K562 (cell line): ENCODE results near the gene BTF3L4. TPM values are rescaled to one million over a fixed set of nuclear protein-coding genes. Genes with fewer than 3 reads are reported as not detected.

Experiments
- GTF3C2 ChIP-seq: IDR thresholded peaks from 3 replicates; pipeline ENCODE4 v1.6.1; 2011; ENCODE audit warnings: borderline replicate concordance, mild to moderate bottlenecking, moderate library complexity; ENCODE audit not compliant: insufficient read length; ENCODE audit errors: extremely low read depth
- HDAC1 ChIP-seq, 2 experiments: fragments of 450-650 bp; IDR thresholded peaks; 2 replicates each; pipeline ENCODE4 v1.6.1; 2016 to 2017; ENCODE audit warnings: inconsistent platforms in 1 of 2, mild to moderate bottlenecking in 1 of 2, moderate library complexity in 1 of 2
- HMG20A ChIP-seq: fragments of 450-650 bp; formaldehyde crosslinking; conservative IDR thresholded peaks from 2 replicates; pipeline ENCODE4 v1.4.0; 2020; ENCODE audit warnings: mild to moderate bottlenecking, mixed read lengths
- REST ChIP-seq, 2 experiments: fragments of 450-650 bp; formaldehyde crosslinking in 1 of 2; IDR thresholded peaks; 2 replicates each; pipeline versions ENCODE4 v1.4.0 to v1.6.1; 2014 to 2020; ENCODE audit warnings: mild to moderate bottlenecking in 2 of 2, borderline replicate concordance in 1 of 2, low read depth in 1 of 2
- TEAD4 ChIP-seq, 2 experiments: sonication (generic) in 1 of 2; formaldehyde crosslinking in 1 of 2; IDR thresholded peaks; 2 replicates each; pipeline versions ENCODE4 v1.6.1 to v1.8.0; 2012 to 2022; ENCODE audit warnings: borderline replicate concordance in 1 of 2, inconsistent platforms in 1 of 2, low read length in 1 of 2, mild to moderate bottlenecking in 1 of 2, missing genetic modification reagents in 1 of 2
- TOE1 ChIP-seq, 2 experiments: fragments of 450-650 bp in 1 of 2; sonication (generic) in 1 of 2; formaldehyde crosslinking in 1 of 2; IDR thresholded peaks; 2 replicates each; pipeline versions ENCODE4 v1.7.1 to v1.8.0; 2016 to 2022; ENCODE audit warnings: borderline replicate concordance in 2 of 2, mild to moderate bottlenecking in 2 of 2, antibody characterized with exemption in 1 of 2, inconsistent platforms in 1 of 2, low read depth in 1 of 2, missing genetic modification reagents in 1 of 2, moderate library complexity in 1 of 2
- ZKSCAN3 ChIP-seq: fragments of 250-450 bp; sonication (Bioruptor Pico); IDR thresholded peaks from 2 replicates; pipeline ENCODE4 v1.4.0; 2020
- polyA plus RNA-seq, 8 experiments: library from polyadenylated mRNA; depleted of rRNA in 4 of 8; stranded (reverse) in 5 of 8; unstranded in 3 of 8; fragments of >200 nt; fragmentation: Nextera tagmentation in 2 of 8; fragmentation: Illumina TruSeq in 1 of 8; extraction: Ambion mirVana in 2 of 8; extraction: Trizol in 1 of 8; gene quantifications; 2 replicates each; pipeline versions ENCODE4 v1.2.1 to v1.2.3, GENCODE V29; 2011 to 2014; ENCODE audit warnings: inconsistent platforms in 1 of 8, missing spikeins in 1 of 8
- total RNA-seq, 7 experiments: library from RNA; depleted of rRNA in 6 of 7; stranded (reverse); fragments of >200 nt in 6 of 7; fragmentation: Illumina TruSeq in 2 of 7; extraction: Trizol in 2 of 7; gene quantifications; 2 replicates each; pipeline versions ENCODE4 v1.2.1 to v1.2.3, GENCODE V29; 2011 to 2021; ENCODE audit warnings: low replicate concordance in 1 of 7

The BTF3L4 gene
- total and polyA plus RNA-seq, 9 of the 15 experiments (the other 6 are each of a cell fraction or from before 2014, with no cell fraction given), result 40.1 to 106 (median 88.8) TPM

GRCh38 chr1:52054496-52055065, 1.5 kb upstream of the BTF3L4 start (continued):
- no peak for TF ChIP-seq REST (IDR thresholded peaks at IDR 0.05; ENCODE audit: borderline replicate concordance)
- no peak for TF ChIP-seq REST (CRISPR knock-in tag; IDR thresholded peaks at IDR 0.05; ENCODE audit: low read depth)
- 0 out of 4 replicates have a peak, but pooled peaks of 1 of the 2 experiments have one; percentile 25 for TF ChIP-seq HDAC1 (IDR thresholded peaks at IDR 0.05)
- peak; percentile 51; the same call in 1 of the 2 replicates for TF ChIP-seq TEAD4 (IDR thresholded peaks at IDR 0.05; ENCODE audit: low read length)
- no peak for TF ChIP-seq TEAD4 (CRISPR knock-in tag; IDR thresholded peaks at IDR 0.05; ENCODE audit: borderline replicate concordance)
- TF ChIP-seq ZKSCAN3 (CRISPR knock-in tag), result no peak
- TF ChIP-seq GTF3C2, result no peak
- no peak for TF ChIP-seq TOE1 (IDR thresholded peaks at IDR 0.05; ENCODE audit: borderline replicate concordance)
- TF ChIP-seq TOE1 (CRISPR knock-in tag; IDR thresholded peaks at IDR 0.05; ENCODE audit: borderline replicate concordance, low read depth), result no peak
- no peak for TF ChIP-seq HMG20A (CRISPR knock-in tag)
